IPS DF 4.7 (cell line): ENCODE measurements around the gene DNM3.

Source experiments
- DNase-seq: peaks from one replicate; pipeline ENCODE4 v3.0.0-alpha.2; 2013; ENCODE audit warnings: low spot score; ENCODE audit errors: extremely low read depth

The DNM3 gene

GRCh38 chr1:171919891-171920887 is 78.9 kb downstream of the DNM3 start:
- no peak for DNase-seq

DNA sequence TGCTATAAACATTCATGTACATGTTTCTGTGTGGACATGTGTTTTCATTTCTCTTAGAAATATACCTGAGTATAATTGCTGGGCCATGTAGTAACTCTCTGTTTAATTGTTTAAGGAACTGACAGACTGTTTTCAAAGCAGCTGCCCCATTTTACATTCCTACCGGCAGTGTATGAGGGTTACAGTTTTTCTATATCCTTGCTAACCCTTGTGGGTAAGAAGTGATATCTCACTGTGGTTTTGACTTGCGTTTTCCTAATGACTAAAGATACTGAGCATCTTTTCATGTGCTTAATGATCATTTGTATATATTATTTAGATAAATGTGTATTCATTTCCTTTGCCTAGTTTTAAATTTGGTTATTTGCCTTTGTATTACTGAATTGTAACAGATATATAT is 81.7 kb downstream of the DNM3 start:
- no peak for DNase-seq

DNA sequence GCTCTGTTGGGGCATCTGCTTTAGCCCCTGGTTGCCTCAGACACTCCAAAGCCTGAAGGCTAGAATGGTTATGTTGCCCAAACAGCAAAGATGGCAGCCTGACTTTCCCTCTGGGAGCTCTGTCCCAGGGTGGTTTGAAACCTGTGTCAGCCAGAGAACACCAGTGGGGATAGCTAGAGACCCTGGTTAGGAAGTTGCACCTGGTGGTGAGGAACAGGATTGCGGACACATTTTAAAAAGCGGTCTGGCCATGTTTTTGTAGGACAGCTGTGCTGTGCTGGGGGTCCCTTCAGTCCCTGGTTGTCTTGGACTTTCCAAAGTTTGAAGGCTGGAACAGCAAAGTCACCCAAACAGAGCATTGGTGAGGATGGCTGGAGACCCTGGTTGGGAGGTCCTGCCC is 87.8 kb downstream of the DNM3 start:
- DNase-seq = no peak

- no peak for DNase-seq
These were observed 90.5 kb downstream of the DNM3 start for GRCh38 chr1:171931752-171932151.

DNA sequence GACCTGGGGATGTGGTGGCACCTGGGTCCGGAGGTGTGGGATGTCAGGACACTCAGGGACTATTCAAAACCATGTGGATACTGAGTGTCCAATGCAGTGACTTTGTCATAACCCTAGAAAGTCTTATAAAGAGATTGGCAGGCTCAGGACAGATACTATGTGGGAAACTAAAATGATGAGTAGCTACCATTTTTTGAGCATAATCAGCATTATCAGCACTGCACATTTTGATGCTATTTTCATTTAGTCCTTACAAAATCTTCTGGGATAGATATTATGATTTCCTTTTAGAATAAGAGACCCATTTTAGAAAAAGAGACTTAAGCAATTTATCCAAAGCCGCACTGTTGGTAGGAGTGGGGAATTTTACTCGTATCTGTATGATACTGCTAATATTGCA is 93.4 kb downstream of the DNM3 start:
- no peak for DNase-seq

- no peak for DNase-seq
These were observed 93.8 kb downstream of the DNM3 start for GRCh38 chr1:171935086-171935485.

- DNase-seq = no peak
These were observed 94.4 kb downstream of the DNM3 start for GRCh38 chr1:171935664-171936063.

GRCh38 chr1:171937938-171938337 is 96.6 kb downstream of the DNM3 start:
- DNase-seq = no peak

GRCh38 chr1:171939740-171940139 is 98.4 kb downstream of the DNM3 start:
- no peak for DNase-seq

DNA sequence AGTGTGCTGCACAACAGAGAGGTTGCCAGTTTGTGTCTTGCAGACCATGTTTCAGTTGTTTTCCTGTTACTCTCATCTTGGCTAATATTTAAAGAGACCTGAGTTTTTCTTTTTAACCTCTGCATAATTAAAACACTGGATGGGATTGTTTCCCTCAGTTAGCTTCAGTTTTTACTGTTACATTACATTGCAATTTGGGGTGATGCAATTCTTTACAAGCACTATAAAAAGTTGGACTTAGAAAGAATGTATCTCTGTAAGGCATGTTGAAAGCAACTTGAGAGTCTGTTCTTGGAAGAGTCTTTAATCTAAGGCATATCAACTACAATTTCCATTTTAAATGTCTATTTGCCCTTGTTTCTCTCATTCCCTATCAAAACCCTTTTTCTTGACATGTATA is 99.1 kb downstream of the DNM3 start:
- no peak for DNase-seq

DNA sequence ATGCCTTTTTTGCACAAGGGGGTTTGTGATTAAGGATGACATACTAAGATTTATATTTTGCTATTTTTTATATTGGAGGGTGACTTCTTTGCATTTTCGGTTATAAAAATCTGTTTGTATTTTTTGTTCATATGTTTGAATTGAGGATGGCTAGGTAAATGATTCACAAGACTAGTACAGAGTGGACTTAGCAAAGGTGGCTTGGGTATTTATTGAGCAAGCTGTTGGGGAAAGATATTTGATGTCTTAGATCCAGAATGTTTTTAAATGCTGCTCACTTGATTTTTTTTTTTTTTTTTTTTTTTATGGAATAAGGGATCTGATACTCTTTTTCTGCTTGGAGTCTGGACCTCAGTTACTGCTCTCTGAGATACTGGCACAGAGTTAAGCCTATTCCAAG is 100.6 kb downstream of the DNM3 start:
- DNase-seq = no peak

- no peak for DNase-seq
These were observed 102.8 kb downstream of the DNM3 start for GRCh38 chr1:171943973-171944561.

GRCh38 chr1:171948511-171948910 is 107.2 kb downstream of the DNM3 start:
- DNase-seq = no peak

- no peak for DNase-seq
These were observed 108.0 kb downstream of the DNM3 start for GRCh38 chr1:171949316-171949715.

GRCh38 chr1:171953835-171954234 is 112.5 kb downstream of the DNM3 start:
- no peak for DNase-seq

GRCh38 chr1:171954361-171954760 is 113.1 kb downstream of the DNM3 start:
- no peak for DNase-seq

DNA sequence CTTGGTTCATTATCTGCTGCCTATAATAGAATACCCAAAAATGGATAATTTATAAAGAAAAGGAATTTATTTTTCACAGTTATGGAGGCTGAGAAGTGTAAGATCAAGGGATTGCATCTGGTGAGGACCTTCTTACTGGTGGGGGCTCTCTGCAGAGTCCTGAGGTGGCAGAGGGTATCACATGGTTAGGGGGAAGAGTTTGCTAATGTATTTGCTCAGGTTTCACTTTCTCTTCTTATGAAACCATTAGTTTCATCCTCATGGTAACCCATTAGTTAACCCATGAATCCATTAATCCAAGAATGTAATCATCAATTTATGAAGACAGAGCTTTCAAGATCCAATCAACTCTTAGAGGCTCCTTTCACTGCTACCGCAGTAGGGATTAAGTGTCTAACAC is 120.6 kb downstream of the DNM3 start:
- no peak for DNase-seq

GRCh38 chr1:171963762-171964161 is 122.5 kb downstream of the DNM3 start:
- DNase-seq = no peak

- no peak for DNase-seq
These were observed 124.5 kb downstream of the DNM3 start for GRCh38 chr1:171965777-171966176.

DNA sequence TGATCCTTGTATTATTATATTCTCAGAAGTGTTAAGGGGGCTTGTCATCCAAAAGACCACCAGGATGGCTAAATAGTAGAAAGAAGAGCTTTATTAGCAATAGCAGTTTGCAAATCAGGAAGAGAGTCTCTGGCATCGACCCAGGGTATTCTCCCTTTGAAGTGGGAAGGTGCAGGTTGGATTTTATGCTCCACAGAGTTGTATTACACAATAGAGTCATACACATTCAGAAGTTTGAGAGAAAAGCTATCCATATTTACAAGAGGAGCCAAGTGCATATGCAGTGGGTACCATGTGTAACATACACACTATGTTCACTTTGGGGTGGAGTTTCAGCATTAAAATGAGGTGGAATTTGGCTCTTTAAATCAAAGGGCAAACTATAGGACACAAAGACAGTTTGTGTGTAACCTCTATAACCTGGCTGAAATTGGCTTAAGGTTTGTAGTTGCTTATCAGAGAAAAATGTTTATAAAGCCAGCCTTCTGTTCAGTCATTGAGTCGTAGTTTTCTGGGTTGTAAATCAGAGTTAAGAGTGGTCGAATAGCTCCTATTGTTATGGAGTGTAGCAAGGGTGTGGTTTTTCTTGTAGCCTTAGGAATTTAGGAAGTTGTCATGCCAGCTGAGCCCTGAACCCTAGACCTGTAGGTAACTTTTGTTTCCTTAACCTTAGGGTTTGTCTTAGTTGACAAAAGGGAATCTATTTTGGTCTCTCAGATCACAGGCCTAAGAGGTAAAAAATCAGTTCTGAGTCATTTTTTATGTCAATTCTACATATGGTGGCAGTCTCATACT is 125.3 kb downstream of the DNM3 start:
- DNase-seq = peak; percentile 44

DNA sequence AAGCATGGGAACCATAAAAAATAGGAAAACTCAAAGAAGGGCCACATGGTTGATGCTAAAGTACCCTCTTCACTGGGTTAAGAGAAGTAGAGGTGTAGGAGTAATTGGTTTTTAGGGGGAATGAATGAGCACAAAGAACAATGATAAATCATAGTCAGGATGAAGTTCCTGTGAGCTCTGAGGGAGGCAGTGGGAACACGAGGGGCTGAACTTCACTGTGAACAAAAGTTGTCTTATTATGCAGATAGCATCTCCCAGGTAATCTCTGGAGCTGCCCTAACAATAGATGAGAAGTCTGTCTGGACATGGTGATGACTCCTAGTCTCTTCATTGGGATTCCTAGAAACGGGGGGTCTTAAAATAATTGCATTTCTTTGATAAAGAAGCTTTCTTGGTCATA is 127.9 kb downstream of the DNM3 start:
- DNase-seq = no peak

DNA sequence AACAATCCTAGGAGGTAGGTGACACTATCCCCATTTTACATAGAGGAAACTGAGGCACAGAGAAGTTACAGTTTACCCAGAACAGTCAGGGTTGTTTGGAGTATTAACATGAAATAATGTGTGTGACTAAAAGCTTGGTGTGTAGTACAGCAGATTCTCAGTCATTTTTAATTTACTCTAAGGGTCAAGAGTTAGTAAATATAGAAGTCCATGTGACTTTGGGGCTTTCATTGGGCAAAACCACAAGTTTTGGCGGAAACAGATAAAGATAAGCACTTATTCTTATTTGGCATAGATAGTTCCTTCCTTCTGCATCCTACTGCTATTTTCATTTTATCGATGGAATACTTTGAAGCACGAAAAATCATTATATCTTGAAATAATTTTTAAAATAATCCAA is 128.5 kb downstream of the DNM3 start:
- no peak for DNase-seq
